HG03558 (cell line): ENCODE measurements around the gene DYNLT2.

Experiments
- ATAC-seq: cut with Tn5 transposase; IDR thresholded peaks from one replicate; pipeline ENCODE4 v1.9.1; 2021; ENCODE audit warnings: moderate number of reproducible peaks; ENCODE audit not compliant: unreplicated experiment; ENCODE audit errors: extremely low read depth

Gene DYNLT2

GRCh38 chr6:169751242-169752073 is at the start of gene DYNLT2, which contains the start of gene ERMARD:
Gene DYNLT2 (minus strand): TSS chr6:169751572. CDS start chr6:169751458, 114 bp downstream.
Gene ERMARD (plus strand): TSS chr6:169751622. CDS start chr6:169751658, 36 bp downstream.
- ATAC-seq = peak; percentile 92

GRCh38 chr6:169800668-169801395 is 49.5 kb upstream of the DYNLT2 start:
- ATAC-seq = no peak

- no peak for ATAC-seq
Measured at GRCh38 chr6:169800116-169800667, 48.8 kb upstream of the DYNLT2 start.

GRCh38 chr6:169799474-169799926 is 48.1 kb upstream of the DYNLT2 start:
- ATAC-seq = no peak

- ATAC-seq = no peak
Measured at GRCh38 chr6:169798764-169799473, 47.5 kb upstream of the DYNLT2 start.

GRCh38 chr6:169795196-169795595 is 43.8 kb upstream of the DYNLT2 start:
- ATAC-seq = no peak

GRCh38 chr6:169794317-169795055 is 43.1 kb upstream of the DYNLT2 start:
- no peak for ATAC-seq

- no peak for ATAC-seq
Measured at GRCh38 chr6:169793408-169793807, 42.0 kb upstream of the DYNLT2 start.

GRCh38 chr6:169792306-169793015 is 41.1 kb upstream of the DYNLT2 start:
- no peak for ATAC-seq

GRCh38 chr6:169791721-169792131 is 40.4 kb upstream of the DYNLT2 start:
- ATAC-seq = no peak

GRCh38 chr6:169789944-169790927 is 38.9 kb upstream of the DYNLT2 start:
- ATAC-seq = peak; percentile 87

- ATAC-seq = no peak
Measured at GRCh38 chr6:169789146-169789943, 38.0 kb upstream of the DYNLT2 start.

GRCh38 chr6:169788809-169789145 is 37.4 kb upstream of the DYNLT2 start:
- ATAC-seq = no peak

GRCh38 chr6:169787797-169788196 is 36.4 kb upstream of the DYNLT2 start:
- no peak for ATAC-seq

- ATAC-seq = no peak
Measured at GRCh38 chr6:169786349-169786748, 35.0 kb upstream of the DYNLT2 start.

GRCh38 chr6:169785566-169785965 is 34.2 kb upstream of the DYNLT2 start:
- ATAC-seq = no peak

- no peak for ATAC-seq
Measured at GRCh38 chr6:169784821-169785340, 33.5 kb upstream of the DYNLT2 start.
